ENCODE results near the gene AP2A1.

Gene AP2A1

DNA sequence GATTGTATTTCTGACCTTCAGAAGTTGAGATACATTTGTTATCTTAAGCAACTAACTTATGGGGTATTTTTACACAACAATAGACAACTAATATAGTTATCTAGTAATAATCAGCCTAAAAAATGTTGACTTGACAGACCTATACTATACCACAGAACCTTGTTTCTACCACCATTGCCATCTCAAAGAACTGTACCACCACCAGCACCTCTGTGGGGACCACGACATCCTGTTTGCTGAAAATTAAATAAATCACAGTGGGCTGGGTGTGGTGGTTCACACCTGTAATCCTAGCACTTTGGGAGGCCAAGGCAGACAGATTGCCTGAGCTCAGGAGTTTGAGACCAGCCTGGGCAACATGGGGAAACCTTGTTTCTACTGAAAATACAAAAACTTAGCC is 27.7 kb upstream of the AP2A1 start:
- no peaks in the 10 kb centered on the region for H3K9me2 ChIP-seq (replicated peaks; ENCODE audit: insufficient read depth, low read length)
- no peaks in the 10 kb centered on the region for H3K36me3 ChIP-seq (ENCODE audit: low read length)

DNA sequence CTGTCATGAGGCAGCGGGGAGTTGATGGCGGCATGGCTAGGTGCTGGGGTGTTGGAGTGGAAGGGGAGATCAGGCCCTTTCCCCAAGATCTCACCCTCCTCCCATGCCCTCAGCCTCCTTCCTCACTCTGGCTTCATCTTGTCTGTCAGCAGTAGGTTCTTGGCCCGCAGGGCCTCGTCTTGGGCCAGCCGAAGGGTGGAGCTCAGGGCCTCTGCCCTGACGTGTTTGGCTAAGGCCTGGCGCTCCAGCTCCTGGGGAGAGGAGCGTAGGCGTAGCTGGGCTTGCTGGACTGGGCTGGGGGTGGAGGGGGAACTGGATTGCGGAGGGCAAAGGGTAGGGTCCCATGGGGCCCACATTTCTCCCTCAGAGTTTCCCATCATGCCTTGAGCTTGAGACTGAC is 26.9 kb upstream of the AP2A1 start:
- Histone ChIP-seq H3K27ac (ENCODE audit: low read depth, low read length) (no peak overlapping the region), H3K9ac (ENCODE audit: low read length) (no peak overlapping the region), H3K27me3 (ENCODE audit: low read length) (no peaks in the 10 kb centered on the region)

More for the DNA sequence above, 27.7 kb upstream of the AP2A1 start:
- Histone ChIP-seq H3K9me3 (ENCODE audit: insufficient read depth, low read length) (no peaks in the 10 kb centered on the region), H3K9ac (ENCODE audit: low read length) (no peak overlapping the region), H3K4me2 (ENCODE audit: low read depth, low read length, poor library complexity, severe bottlenecking) (no peak overlapping the region), H3K27ac (ENCODE audit: low read depth, low read length) (no peak overlapping the region), H2AFZ (ENCODE audit: low read depth, low read length, severe bottlenecking) (no peak overlapping the region), H3K27me3 (ENCODE audit: low read length) (no peaks in the 10 kb centered on the region), H4K20me1 (ENCODE audit: low read depth, low read length) (no peaks in the 10 kb centered on the region), H3K4me3 (ENCODE audit: insufficient read depth, low read length, poor library complexity, severe bottlenecking) (no peak overlapping the region), H3F3A (ENCODE audit: insufficient read depth) (no peaks in the 10 kb centered on the region), H3K79me2 (ENCODE audit: insufficient read depth, low read length) (no peaks in the 10 kb centered on the region)
- TF ChIP-seq EZH2phosphoT487 (conservative IDR thresholded peaks at IDR 0.05; ENCODE audit: low read length) = no peak
- TF ChIP-seq, protein P1, sequence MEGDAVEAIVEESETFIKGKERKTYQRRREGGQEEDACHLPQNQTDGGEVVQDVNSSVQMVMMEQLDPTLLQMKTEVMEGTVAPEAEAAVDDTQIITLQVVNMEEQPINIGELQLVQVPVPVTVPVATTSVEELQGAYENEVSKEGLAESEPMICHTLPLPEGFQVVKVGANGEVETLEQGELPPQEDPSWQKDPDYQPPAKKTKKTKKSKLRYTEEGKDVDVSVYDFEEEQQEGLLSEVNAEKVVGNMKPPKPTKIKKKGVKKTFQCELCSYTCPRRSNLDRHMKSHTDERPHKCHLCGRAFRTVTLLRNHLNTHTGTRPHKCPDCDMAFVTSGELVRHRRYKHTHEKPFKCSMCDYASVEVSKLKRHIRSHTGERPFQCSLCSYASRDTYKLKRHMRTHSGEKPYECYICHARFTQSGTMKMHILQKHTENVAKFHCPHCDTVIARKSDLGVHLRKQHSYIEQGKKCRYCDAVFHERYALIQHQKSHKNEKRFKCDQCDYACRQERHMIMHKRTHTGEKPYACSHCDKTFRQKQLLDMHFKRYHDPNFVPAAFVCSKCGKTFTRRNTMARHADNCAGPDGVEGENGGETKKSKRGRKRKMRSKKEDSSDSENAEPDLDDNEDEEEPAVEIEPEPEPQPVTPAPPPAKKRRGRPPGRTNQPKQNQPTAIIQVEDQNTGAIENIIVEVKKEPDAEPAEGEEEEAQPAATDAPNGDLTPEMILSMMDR (IDR thresholded peaks at IDR 0.05; ENCODE audit: insufficient read depth, low read length, poor library complexity, severe bottlenecking) = no peak

GRCh38 chr19:49741210-49741844 is 25.5 kb upstream of the AP2A1 start:
- Histone ChIP-seq H3K79me2 (ENCODE audit: insufficient read depth, low read length) (no peaks in the 10 kb centered on the region), H3K27me3 (ENCODE audit: low read length) (no peaks in the 10 kb centered on the region), H3F3A (ENCODE audit: insufficient read depth) (no peaks in the 10 kb centered on the region), H3K9ac (ENCODE audit: low read length) (no peak overlapping the region), H3K9me3 (ENCODE audit: insufficient read depth, low read length) (no peaks in the 10 kb centered on the region), H3K27ac (ENCODE audit: low read depth, low read length) (no peak overlapping the region), H4K20me1 (ENCODE audit: low read depth, low read length) (no peaks in the 10 kb centered on the region), H3K9me2 (replicated peaks; ENCODE audit: insufficient read depth, low read length) (no peaks in the 10 kb centered on the region), H2AFZ (ENCODE audit: low read depth, low read length, severe bottlenecking) (no peak overlapping the region), H3K4me2 (ENCODE audit: low read depth, low read length, poor library complexity, severe bottlenecking) (no peak overlapping the region), H3K36me3 (ENCODE audit: low read length) (no peaks in the 10 kb centered on the region), H3K4me3 (ENCODE audit: insufficient read depth, low read length, poor library complexity, severe bottlenecking) (no peak overlapping the region)
- TF ChIP-seq EZH2phosphoT487 (conservative IDR thresholded peaks at IDR 0.05; ENCODE audit: low read length) = no peak
- TF ChIP-seq, protein P1 (IDR thresholded peaks at IDR 0.05; ENCODE audit: insufficient read depth, low read length, poor library complexity, severe bottlenecking) = no peak

More for the DNA sequence above, 26.9 kb upstream of the AP2A1 start:
- H3K79me2 ChIP-seq (ENCODE audit: insufficient read depth, low read length) = no peaks in the 10 kb centered on the region
- no peak for TF ChIP-seq EZH2phosphoT487 (conservative IDR thresholded peaks at IDR 0.05; ENCODE audit: low read length)
- TF ChIP-seq, protein P1 (IDR thresholded peaks at IDR 0.05; ENCODE audit: insufficient read depth, low read length, poor library complexity, severe bottlenecking) = no peak
- no peaks in the 10 kb centered on the region for H3K36me3 ChIP-seq (ENCODE audit: low read length)
- no peaks in the 10 kb centered on the region for H3K9me3 ChIP-seq (ENCODE audit: insufficient read depth, low read length)
- no peak overlapping the region for H3K4me3 ChIP-seq (ENCODE audit: insufficient read depth, low read length, poor library complexity, severe bottlenecking)
- no peak overlapping the region for H3K4me2 ChIP-seq (ENCODE audit: low read depth, low read length, poor library complexity, severe bottlenecking)
- H4K20me1 ChIP-seq (ENCODE audit: low read depth, low read length) = no peaks in the 10 kb centered on the region
- H3F3A ChIP-seq (ENCODE audit: insufficient read depth) = no peaks in the 10 kb centered on the region
- no peaks in the 10 kb centered on the region for H3K9me2 ChIP-seq (replicated peaks; ENCODE audit: insufficient read depth, low read length)
- H2AFZ ChIP-seq (ENCODE audit: low read depth, low read length, severe bottlenecking) = no peak overlapping the region

Measured in SU-DHL-6 (cell line).